HUES6 (cell line): Measurements from ENCODE around the gene CMIP.

Experiments
- H3K27ac ChIP-seq: 2 replicates; pipeline ENCODE4 v1.7.0; 2013; ENCODE audit warnings: low read depth, mild to moderate bottlenecking, low read length, inconsistent platforms
- H3K27me3 ChIP-seq: 2 replicates; pipeline ENCODE4 v1.6.1; 2013; ENCODE audit warnings: low read length; ENCODE audit not compliant: control insufficient read depth, insufficient read depth
- H3K36me3 ChIP-seq: 2 replicates; pipeline ENCODE4 v1.6.1; 2013; ENCODE audit warnings: low read length; ENCODE audit not compliant: control insufficient read depth, insufficient read depth
- H3K4me1 ChIP-seq: 2 replicates; pipeline ENCODE4 v1.6.1; 2013; ENCODE audit warnings: low read length; ENCODE audit not compliant: control insufficient read depth, insufficient read depth
- H3K4me3 ChIP-seq: 2 replicates; pipeline ENCODE4 v1.5.1; 2013; ENCODE audit warnings: low read depth, low read length
- H3K9ac ChIP-seq: one replicate; pipeline ENCODE4 v1.6.1; 2013; ENCODE audit warnings: mild to moderate bottlenecking, low read length
- H3K9me3 ChIP-seq: 2 replicates; pipeline ENCODE4 v1.6.1; 2013; ENCODE audit warnings: low read depth, low read length; ENCODE audit not compliant: control insufficient read depth, insufficient read depth

The CMIP gene

DNA sequence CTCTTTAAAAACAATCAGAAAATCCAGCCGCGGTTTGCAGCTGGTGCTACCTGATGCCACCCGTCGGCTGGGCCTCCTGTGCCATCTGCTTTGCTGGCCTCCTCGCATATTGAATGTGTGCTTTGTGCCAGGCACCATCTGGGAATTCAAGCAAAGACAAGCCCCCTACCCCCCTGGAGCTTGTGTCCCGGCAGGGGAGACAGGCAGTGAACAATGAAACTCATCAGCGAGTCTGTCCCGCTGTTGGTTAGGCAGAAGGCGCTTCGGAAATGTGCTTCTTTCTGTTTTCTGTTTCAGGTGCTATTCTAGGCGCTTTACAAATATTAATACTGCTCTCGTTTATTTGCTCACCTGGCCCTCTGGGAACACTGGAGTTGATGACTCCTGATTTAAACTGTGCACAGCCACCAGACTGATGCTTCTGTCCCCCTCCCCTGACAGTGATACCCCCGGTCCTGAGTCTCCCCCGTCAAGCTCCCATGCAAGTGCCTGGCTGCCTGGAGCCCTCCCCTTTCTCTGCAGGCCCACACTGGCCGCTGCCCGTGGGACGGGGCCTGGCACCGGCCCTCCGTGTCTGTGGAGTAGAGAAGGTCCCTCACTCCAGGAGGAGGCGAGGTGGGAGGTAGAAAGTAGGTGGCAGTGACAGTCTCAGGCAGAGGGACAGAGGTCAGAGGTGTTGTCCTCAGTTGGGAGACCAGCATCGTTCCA lies 208.3 kb downstream of the CMIP start:
- no peaks in the 10 kb centered on the region for H3K27me3 ChIP-seq
- peaks cover 32% of the 10 kb centered on the region for H3K4me1 ChIP-seq
- H3K9ac ChIP-seq = no peak overlapping the region
- no peak overlapping the region for H3K4me3 ChIP-seq
- no peaks in the 10 kb centered on the region for H3K9me3 ChIP-seq
- 0 out of 2 replicates have a peak overlapping the region, but pooled peaks have one; percentile 36 for H3K27ac ChIP-seq
- peaks cover 17% of the 10 kb centered on the region; the same call in 1 of the 2 replicates for H3K36me3 ChIP-seq

- peaks cover 25% of the 10 kb centered on the region for H3K36me3 ChIP-seq
- peaks cover 29% of the 10 kb centered on the region for H3K4me1 ChIP-seq
- no peaks in the 10 kb centered on the region for H3K9me3 ChIP-seq
- H3K4me3 ChIP-seq = no peak overlapping the region
- no peaks in the 10 kb centered on the region for H3K27me3 ChIP-seq
- no peak overlapping the region for H3K9ac ChIP-seq
- H3K27ac ChIP-seq = no peak overlapping the region
Observed at GRCh38 chr16:81654346-81654745, 209.7 kb downstream of the CMIP start.

- Histone ChIP-seq H3K27ac (no peak overlapping the region), H3K36me3 (peaks cover 27% of the 10 kb centered on the region), H3K9ac (no peak overlapping the region)
Observed at GRCh38 chr16:81655469-81656162, 211.0 kb downstream of the CMIP start.

GRCh38 chr16:81657224-81657623 lies 212.6 kb downstream of the CMIP start:
- Histone ChIP-seq H3K9ac (no peak overlapping the region), H3K4me1 (peaks cover 15% of the 10 kb centered on the region), H3K4me3 (no peak overlapping the region), H3K9me3 (no peaks in the 10 kb centered on the region), H3K27ac (no peak overlapping the region), H3K36me3 (peaks cover 32% of the 10 kb centered on the region), H3K27me3 (no peaks in the 10 kb centered on the region)

More at GRCh38 chr16:81655469-81656162, 211.0 kb downstream of the CMIP start:
- no peaks in the 10 kb centered on the region for H3K9me3 ChIP-seq
- peaks cover 30% of the 10 kb centered on the region for H3K4me1 ChIP-seq
- no peaks in the 10 kb centered on the region for H3K27me3 ChIP-seq
- no peak overlapping the region for H3K4me3 ChIP-seq

- no peaks in the 10 kb centered on the region for H3K27me3 ChIP-seq
- no peak overlapping the region for H3K27ac ChIP-seq
- H3K36me3 ChIP-seq = peaks cover 35% of the 10 kb centered on the region
- no peak overlapping the region for H3K4me3 ChIP-seq
- no peak overlapping the region for H3K9ac ChIP-seq
- no peaks in the 10 kb centered on the region for H3K9me3 ChIP-seq
- H3K4me1 ChIP-seq = peaks cover 10% of the 10 kb centered on the region
Observed at GRCh38 chr16:81657781-81658180, 213.2 kb downstream of the CMIP start.

- Histone ChIP-seq H3K27ac (no peak overlapping the region), H3K9me3 (no peaks in the 10 kb centered on the region), H3K4me1 (0 out of 2 replicates have a peak, but pooled peaks cover 5% of the 10 kb centered on the region), H3K27me3 (no peaks in the 10 kb centered on the region), H3K9ac (no peak overlapping the region), H3K4me3 (no peak overlapping the region), H3K36me3 (peaks cover 38% of the 10 kb centered on the region)
Observed at GRCh38 chr16:81658373-81658772, 213.8 kb downstream of the CMIP start.

GRCh38 chr16:81659249-81659648 lies 214.6 kb downstream of the CMIP start:
- Histone ChIP-seq H3K27ac (no peak overlapping the region), H3K4me3 (no peak overlapping the region), H3K9ac (no peak overlapping the region), H3K36me3 (peaks cover 43% of the 10 kb centered on the region), H3K27me3 (no peaks in the 10 kb centered on the region), H3K4me1 (0 out of 2 replicates have a peak, but pooled peaks cover 5% of the 10 kb centered on the region), H3K9me3 (no peaks in the 10 kb centered on the region)

- Histone ChIP-seq H3K4me1 (0 out of 2 replicates have a peak, but pooled peaks cover 5% of the 10 kb centered on the region), H3K27me3 (no peaks in the 10 kb centered on the region), H3K4me3 (no peak overlapping the region), H3K9me3 (no peaks in the 10 kb centered on the region), H3K9ac (no peak overlapping the region), H3K27ac (no peak overlapping the region), H3K36me3 (peaks cover 54% of the 10 kb centered on the region)
Observed at GRCh38 chr16:81661082-81661481, 216.5 kb downstream of the CMIP start.

- no peak overlapping the region for H3K4me3 ChIP-seq
- no peaks in the 10 kb centered on the region for H3K27me3 ChIP-seq
- H3K9me3 ChIP-seq = no peaks in the 10 kb centered on the region
- peaks cover 47% of the 10 kb centered on the region for H3K36me3 ChIP-seq
- H3K9ac ChIP-seq = no peak overlapping the region
- 0 out of 2 replicates have a peak, but pooled peaks cover 5% of the 10 kb centered on the region for H3K4me1 ChIP-seq
- H3K27ac ChIP-seq = no peak overlapping the region
Observed at GRCh38 chr16:81664153-81664552, 219.5 kb downstream of the CMIP start.

GRCh38 chr16:81665588-81665987 lies 221.0 kb downstream of the CMIP start:
- 0 out of 2 replicates have a peak, but pooled peaks cover 1% of the 10 kb centered on the region for H3K4me1 ChIP-seq
- H3K27ac ChIP-seq = no peak overlapping the region
- no peak overlapping the region for H3K4me3 ChIP-seq
- H3K9ac ChIP-seq = no peak overlapping the region
- no peaks in the 10 kb centered on the region for H3K27me3 ChIP-seq
- no peaks in the 10 kb centered on the region for H3K9me3 ChIP-seq
- H3K36me3 ChIP-seq = peaks cover 55% of the 10 kb centered on the region

DNA sequence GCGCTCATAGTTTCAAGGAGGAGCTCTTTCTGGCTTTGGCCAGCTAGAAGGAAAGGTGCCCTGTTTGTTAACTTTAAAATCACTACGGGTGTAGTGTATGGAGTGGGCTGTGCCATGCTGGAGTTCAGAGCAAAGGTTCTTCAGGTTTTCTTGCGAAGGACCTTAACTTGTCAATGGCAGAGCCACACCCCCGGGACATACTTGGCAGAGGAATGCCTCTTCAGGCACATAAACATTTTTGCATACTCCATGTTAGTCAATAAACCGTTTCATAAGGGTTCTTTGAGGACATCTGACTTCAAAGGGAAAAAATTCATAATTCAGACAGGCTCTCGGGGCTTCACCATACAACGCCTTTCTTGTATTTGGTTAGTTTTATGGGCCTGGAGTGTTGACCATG lies 221.5 kb downstream of the CMIP start:
- peaks cover 59% of the 10 kb centered on the region for H3K36me3 ChIP-seq

More for the DNA sequence above, 221.5 kb downstream of the CMIP start:
- Histone ChIP-seq H3K9ac (no peak overlapping the region), H3K9me3 (no peaks in the 10 kb centered on the region), H3K4me3 (no peak overlapping the region), H3K27me3 (no peaks in the 10 kb centered on the region), H3K4me1 (no peaks in the 10 kb centered on the region), H3K27ac (no peak overlapping the region)
